ENCODE results near the gene PARD3B. TPM values are rescaled to one million over a fixed set of nuclear protein-coding genes. Genes with fewer than 3 reads are reported as not detected.

Gene PARD3B
- total RNA-seq, 2 donors from 2014 or later = 14.7 to 25.0 TPM

DNA sequence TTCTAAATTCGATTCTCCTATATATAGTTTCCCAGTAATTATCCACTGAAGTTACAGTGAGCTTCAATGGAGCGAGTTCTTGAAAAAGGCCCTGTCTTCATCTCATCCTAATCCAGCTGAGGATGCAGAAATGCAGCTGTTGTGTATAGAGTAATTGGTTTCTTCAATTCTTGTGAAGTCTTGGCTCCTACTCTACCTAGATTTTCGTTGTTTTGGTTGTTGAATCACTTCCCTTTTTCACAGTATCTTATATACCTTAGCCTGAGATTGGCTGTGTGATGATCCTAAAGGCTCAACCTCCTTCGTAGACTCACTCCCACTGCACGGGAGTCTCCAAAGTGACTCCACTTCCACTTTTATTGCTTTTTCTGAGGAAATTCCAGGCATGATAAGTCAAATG, 280.4 kb downstream of the PARD3B start:
- H3K27ac ChIP-seq = no peak overlapping the region
- no peaks in the 10 kb centered on the region for H3K27me3 ChIP-seq (replicated peaks; ENCODE audit: insufficient read depth)
- H3K9me3 ChIP-seq = no peaks in the 10 kb centered on the region
- H3K4me1 ChIP-seq (replicated peaks) = no peaks in the 10 kb centered on the region
- H3K36me3 ChIP-seq = no peaks in the 10 kb centered on the region
- TF ChIP-seq POLR2AphosphoS5 (IDR thresholded peaks at IDR 0.05) = no peak
- TF ChIP-seq POLR2A (IDR thresholded peaks at IDR 0.05) = no peak
- TF ChIP-seq, protein P1, sequence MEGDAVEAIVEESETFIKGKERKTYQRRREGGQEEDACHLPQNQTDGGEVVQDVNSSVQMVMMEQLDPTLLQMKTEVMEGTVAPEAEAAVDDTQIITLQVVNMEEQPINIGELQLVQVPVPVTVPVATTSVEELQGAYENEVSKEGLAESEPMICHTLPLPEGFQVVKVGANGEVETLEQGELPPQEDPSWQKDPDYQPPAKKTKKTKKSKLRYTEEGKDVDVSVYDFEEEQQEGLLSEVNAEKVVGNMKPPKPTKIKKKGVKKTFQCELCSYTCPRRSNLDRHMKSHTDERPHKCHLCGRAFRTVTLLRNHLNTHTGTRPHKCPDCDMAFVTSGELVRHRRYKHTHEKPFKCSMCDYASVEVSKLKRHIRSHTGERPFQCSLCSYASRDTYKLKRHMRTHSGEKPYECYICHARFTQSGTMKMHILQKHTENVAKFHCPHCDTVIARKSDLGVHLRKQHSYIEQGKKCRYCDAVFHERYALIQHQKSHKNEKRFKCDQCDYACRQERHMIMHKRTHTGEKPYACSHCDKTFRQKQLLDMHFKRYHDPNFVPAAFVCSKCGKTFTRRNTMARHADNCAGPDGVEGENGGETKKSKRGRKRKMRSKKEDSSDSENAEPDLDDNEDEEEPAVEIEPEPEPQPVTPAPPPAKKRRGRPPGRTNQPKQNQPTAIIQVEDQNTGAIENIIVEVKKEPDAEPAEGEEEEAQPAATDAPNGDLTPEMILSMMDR (IDR thresholded peaks at IDR 0.05) = no peak
- intact Hi-C loops (cut with DNase I) = no loop called here
- 95% methylated on average over 5 of the region's 5 CpGs for WGBS
- DNase-seq (ENCODE audit: low spot score) = no peak
- no peak overlapping the region for H3K4me3 ChIP-seq

DNA sequence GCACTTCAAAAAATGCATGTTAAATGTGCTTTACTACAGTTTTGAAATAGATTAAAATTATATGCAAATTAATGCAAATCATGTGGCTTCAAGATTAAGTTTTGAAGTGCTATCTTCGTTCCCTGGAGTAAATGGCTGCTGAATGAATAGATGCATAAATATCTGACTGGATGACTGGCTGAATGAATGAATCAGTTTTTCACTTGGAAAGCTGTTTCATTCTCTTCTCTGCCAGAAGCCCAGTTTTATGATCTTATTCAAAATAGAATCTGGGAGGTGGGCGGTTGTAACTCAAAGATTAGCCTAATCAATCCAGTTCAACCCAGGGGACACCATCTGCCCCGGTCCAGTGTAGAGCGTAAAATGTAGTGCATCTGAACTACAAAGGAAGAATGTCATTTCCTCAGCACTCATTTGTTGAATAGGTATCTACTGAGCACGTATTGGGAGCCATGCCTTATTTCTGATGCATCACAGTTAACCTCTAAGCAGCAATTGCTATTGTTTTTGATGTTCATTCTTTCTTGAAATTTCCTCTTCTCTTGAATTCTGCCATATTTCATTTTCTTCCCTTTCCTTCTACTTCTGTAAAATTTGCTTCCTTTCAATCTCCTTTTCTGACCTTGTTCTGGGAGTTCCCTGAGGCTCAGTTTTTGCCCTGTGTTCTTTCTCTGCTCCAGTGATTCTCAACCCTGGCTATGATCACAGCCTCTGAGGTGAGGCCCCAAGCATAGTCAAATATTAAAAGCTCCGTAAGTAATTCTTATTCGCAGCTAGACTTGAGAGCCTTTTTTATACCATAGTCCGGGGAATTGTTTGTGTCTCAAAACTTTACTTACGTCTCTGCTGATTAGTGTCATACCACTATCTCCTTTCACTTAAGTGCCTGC, 282.7 kb downstream of the PARD3B start:
- Histone ChIP-seq H3K36me3 (no peaks in the 10 kb centered on the region), H3K4me1 (replicated peaks) (no peaks in the 10 kb centered on the region), H3K4me3 (no peak overlapping the region), H3K9me3 (no peaks in the 10 kb centered on the region), H3K27ac (no peak overlapping the region), H3K27me3 (replicated peaks; ENCODE audit: insufficient read depth) (no peaks in the 10 kb centered on the region)
- no peak for DNase-seq (ENCODE audit: low spot score)
- 88% methylated on average over 9 of the region's 9 CpGs for WGBS
- intact Hi-C loops (cut with DNase I) = no loop called here
- TF ChIP-seq POLR2A (IDR thresholded peaks at IDR 0.05) (no peak), POLR2AphosphoS5 (IDR thresholded peaks at IDR 0.05) (no peak)
- TF ChIP-seq, protein P1 (IDR thresholded peaks at IDR 0.05) = no peak

DNA sequence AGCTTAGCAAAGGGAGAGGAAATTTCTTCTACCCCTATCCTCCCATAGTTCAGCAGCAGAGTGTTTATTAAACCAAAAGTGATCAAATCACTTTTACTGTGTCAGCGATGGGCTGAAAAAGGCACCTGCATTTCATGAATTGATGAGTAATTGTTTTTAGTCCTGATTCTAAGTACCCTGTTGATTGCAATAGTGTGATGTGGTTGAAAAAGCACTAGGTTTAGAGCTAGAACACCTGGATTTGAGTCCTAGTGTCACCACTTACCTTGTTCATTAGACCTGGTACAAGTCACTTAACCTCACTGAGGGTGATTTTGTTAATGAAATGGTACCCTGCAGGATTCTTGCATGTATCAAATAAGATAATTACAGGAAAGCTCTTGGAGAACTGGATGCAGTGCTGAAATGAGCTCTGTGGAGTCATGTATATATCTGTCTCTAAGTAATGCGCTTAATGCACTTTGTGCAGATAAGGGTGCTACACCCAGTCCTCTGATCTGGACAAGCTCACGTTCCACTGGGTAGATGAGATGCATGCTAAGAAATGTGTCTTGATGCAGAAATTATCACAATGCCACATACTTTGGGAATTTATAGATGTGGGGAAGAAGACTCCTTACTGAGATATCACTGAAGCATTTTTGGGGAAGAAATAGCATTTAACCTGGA, 289.6 kb downstream of the PARD3B start:
- H3K27ac ChIP-seq = no peak overlapping the region
- H3K36me3 ChIP-seq = no peaks in the 10 kb centered on the region
- TF ChIP-seq, protein P1 (IDR thresholded peaks at IDR 0.05) = no peak
- no peak for TF ChIP-seq POLR2A (IDR thresholded peaks at IDR 0.05)
- TF ChIP-seq POLR2AphosphoS5 (IDR thresholded peaks at IDR 0.05) = no peak
- WGBS = 97% methylated on average over 3 of the region's 3 CpGs
- no peaks in the 10 kb centered on the region for H3K27me3 ChIP-seq (replicated peaks; ENCODE audit: insufficient read depth)
- no peak for DNase-seq (ENCODE audit: low spot score)
- no peak overlapping the region for H3K4me3 ChIP-seq
- intact Hi-C loops (cut with DNase I) = no loop called here
- no peaks in the 10 kb centered on the region for H3K9me3 ChIP-seq
- H3K4me1 ChIP-seq (replicated peaks) = no peaks in the 10 kb centered on the region

DNA sequence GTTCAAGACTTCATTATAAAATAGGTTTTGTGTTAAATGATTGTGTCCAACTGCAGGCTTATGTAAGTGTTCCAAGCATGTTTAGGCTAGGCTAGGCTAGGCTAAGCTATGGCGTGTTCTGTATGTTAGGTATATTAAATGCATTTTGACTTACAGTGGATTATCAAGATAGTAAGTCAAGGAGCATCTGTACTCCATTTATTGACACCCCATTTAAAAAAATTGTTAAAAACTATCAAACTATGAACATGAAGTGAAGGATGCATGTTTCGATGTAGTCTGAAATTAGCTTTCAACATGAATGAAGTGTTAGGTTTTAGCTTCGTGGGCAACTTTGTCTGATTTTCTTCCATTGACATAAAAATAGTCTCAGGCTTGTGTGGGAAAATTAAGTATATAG, 290.5 kb downstream of the PARD3B start:
- no peaks in the 10 kb centered on the region for H3K36me3 ChIP-seq
- intact Hi-C loops (cut with DNase I) = no loop called here
- TF ChIP-seq POLR2A (IDR thresholded peaks at IDR 0.05) = no peak
- no peak for TF ChIP-seq POLR2AphosphoS5 (IDR thresholded peaks at IDR 0.05)
- H3K27ac ChIP-seq = no peak overlapping the region
- WGBS = 97% methylated on average over 3 of the region's 3 CpGs
- H3K4me3 ChIP-seq = no peak overlapping the region
- H3K27me3 ChIP-seq (replicated peaks; ENCODE audit: insufficient read depth) = no peaks in the 10 kb centered on the region
- H3K4me1 ChIP-seq (replicated peaks) = no peaks in the 10 kb centered on the region
- H3K9me3 ChIP-seq = no peaks in the 10 kb centered on the region
- DNase-seq (ENCODE audit: low spot score) = no peak

DNA sequence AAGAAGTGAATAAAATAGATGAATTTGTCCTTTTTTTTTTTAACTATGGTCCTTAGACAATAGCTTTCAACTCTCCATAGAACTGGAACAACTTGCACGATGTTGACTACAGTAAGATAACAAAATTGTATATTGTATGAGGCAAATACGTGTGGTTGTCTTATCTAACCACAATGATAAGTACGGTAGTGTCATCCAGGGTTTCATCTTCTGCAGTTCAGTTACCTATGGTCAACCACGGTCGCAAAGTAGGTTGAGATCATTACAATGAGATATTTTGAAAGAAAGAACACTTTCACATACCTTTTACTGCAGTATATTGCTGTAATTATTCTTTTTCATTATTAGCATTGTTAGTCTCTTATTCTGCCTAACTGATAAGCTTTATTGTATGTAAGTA, 295.2 kb downstream of the PARD3B start:
- no peak for DNase-seq (ENCODE audit: low spot score)
- intact Hi-C loops (cut with DNase I) = no loop called here
- 86% methylated on average over 5 of the region's 5 CpGs for WGBS
- H3K9me3 ChIP-seq = no peaks in the 10 kb centered on the region
- no peaks in the 10 kb centered on the region for H3K27me3 ChIP-seq (replicated peaks; ENCODE audit: insufficient read depth)
- TF ChIP-seq, protein P1 (IDR thresholded peaks at IDR 0.05) = no peak
- TF ChIP-seq POLR2AphosphoS5 (IDR thresholded peaks at IDR 0.05) (no peak), POLR2A (IDR thresholded peaks at IDR 0.05) (no peak)
- no peaks in the 10 kb centered on the region for H3K4me1 ChIP-seq (replicated peaks)
- H3K36me3 ChIP-seq = no peaks in the 10 kb centered on the region
- H3K27ac ChIP-seq = no peak overlapping the region
- H3K4me3 ChIP-seq = no peak overlapping the region

Measured in prostate gland (tissue), 2 donors.